ENCODE data around the gene RTN4RL2. TPM values are rescaled to one million over a fixed set of nuclear protein-coding genes. Genes with fewer than 3 reads are reported as not detected.

The RTN4RL2 gene
- total RNA-seq, 1 donor from 2014 or later, result 1.3 TPM

- no peak overlapping the region for H3K27ac ChIP-seq (replicated peaks)
- intact Hi-C loops (cut with micrococcal nuclease), result no loop called here
These were observed 19.6 kb downstream of the RTN4RL2 start for GRCh38 chr11:57479911-57480310.

GRCh38 chr11:57480409-57481137 is 20.2 kb downstream of the RTN4RL2 start:
- Histone ChIP-seq H3K27ac (replicated peaks) (no peak overlapping the region), H3K36me3 (peaks cover 18% of the 10 kb centered on the region), H3K9me3 (replicated peaks) (no peaks in the 10 kb centered on the region), H3K27me3 (ENCODE audit: low read depth) (peaks cover 71% of the 10 kb centered on the region), H3K4me1 (peaks cover 31% of the 10 kb centered on the region), H3K4me3 (no peak overlapping the region)
- intact Hi-C loops (cut with micrococcal nuclease), result no loop called here
- peak; percentile 66 for DNase-seq
- peak; percentile 87 for TF ChIP-seq CTCF (IDR thresholded peaks at IDR 0.05; ENCODE audit: borderline replicate concordance)

More at GRCh38 chr11:57479911-57480310, 19.6 kb downstream of the RTN4RL2 start:
- Histone ChIP-seq H3K27me3 (ENCODE audit: low read depth) (peaks cover 67% of the 10 kb centered on the region), H3K36me3 (peaks cover 12% of the 10 kb centered on the region), H3K4me3 (no peak overlapping the region), H3K9me3 (replicated peaks) (no peaks in the 10 kb centered on the region), H3K4me1 (peaks cover 38% of the 10 kb centered on the region)
- no peak for TF ChIP-seq CTCF (IDR thresholded peaks at IDR 0.05; ENCODE audit: borderline replicate concordance)
- no peak for DNase-seq

GRCh38 chr11:57481315-57481714 is 21.0 kb downstream of the RTN4RL2 start:
- H3K4me3 ChIP-seq, result no peak overlapping the region
- no peak for TF ChIP-seq CTCF (IDR thresholded peaks at IDR 0.05; ENCODE audit: borderline replicate concordance)
- peaks cover 24% of the 10 kb centered on the region for H3K4me1 ChIP-seq
- intact Hi-C loops (cut with micrococcal nuclease), result no loop called here
- H3K27ac ChIP-seq (replicated peaks), result no peak overlapping the region
- peaks cover 24% of the 10 kb centered on the region for H3K36me3 ChIP-seq
- peaks cover 71% of the 10 kb centered on the region for H3K27me3 ChIP-seq (ENCODE audit: low read depth)
- DNase-seq, result no peak
- no peaks in the 10 kb centered on the region for H3K9me3 ChIP-seq (replicated peaks)

GRCh38 chr11:57481915-57482781 is 21.8 kb downstream of the RTN4RL2 start:
- intact Hi-C loops (cut with micrococcal nuclease), result no loop called here
- H3K36me3 ChIP-seq, result peaks cover 28% of the 10 kb centered on the region
- H3K4me3 ChIP-seq, result peak overlapping the region; percentile 55
- H3K27me3 ChIP-seq (ENCODE audit: low read depth), result peaks cover 64% of the 10 kb centered on the region
- no peak overlapping the region for H3K27ac ChIP-seq (replicated peaks)
- no peak for TF ChIP-seq CTCF (IDR thresholded peaks at IDR 0.05; ENCODE audit: borderline replicate concordance)
- no peak for DNase-seq
- H3K9me3 ChIP-seq (replicated peaks), result no peaks in the 10 kb centered on the region
- peaks cover 15% of the 10 kb centered on the region for H3K4me1 ChIP-seq

- intact Hi-C loops (cut with micrococcal nuclease), result no loop called here
- peaks cover 15% of the 10 kb centered on the region for H3K4me1 ChIP-seq
- H3K9me3 ChIP-seq (replicated peaks), result no peaks in the 10 kb centered on the region
- H3K4me3 ChIP-seq, result peak overlapping the region; percentile 55
- H3K36me3 ChIP-seq, result peaks cover 36% of the 10 kb centered on the region
- peaks cover 64% of the 10 kb centered on the region for H3K27me3 ChIP-seq (ENCODE audit: low read depth)
- no peak overlapping the region for H3K27ac ChIP-seq (replicated peaks)
- peak; percentile 72 for TF ChIP-seq CTCF (IDR thresholded peaks at IDR 0.05; ENCODE audit: borderline replicate concordance)
- peak; percentile 40 for DNase-seq
These were observed 22.6 kb downstream of the RTN4RL2 start for GRCh38 chr11:57482782-57483561.

Data from left ventricle myocardium inferior (tissue), 1 donor.